ENCODE data around the gene FAM240B.

- no peak for TF ChIP-seq POLR2AphosphoS5 (IDR thresholded peaks at IDR 0.05; ENCODE audit: low read depth, low read length)
- no peak for TF ChIP-seq TAF1 (IDR thresholded peaks at IDR 0.05; ENCODE audit: borderline replicate concordance, insufficient read depth, low read length)
- no peak for TF ChIP-seq REST (IDR thresholded peaks at IDR 0.05; ENCODE audit: insufficient read depth in 1 of 2, low read depth in 2 of 2, low read length in 2 of 2)
Measured at GRCh38 chr9:38765101-38765500, 45.2 kb upstream of the FAM240B start.

Data from PFSK-1 (cell line).